SK-N-SH (cell line): ENCODE measurements around the gene CHSY1. TPM values are rescaled to one million over a fixed set of nuclear protein-coding genes. Genes with fewer than 3 reads are reported as not detected.

Experiments used
- CTCF ChIA-PET: fragments of 300-600, 350-600 bp; formaldehyde crosslinking; extraction: SDS; loops from one replicate; lab custom pipeline; 2021; lab: Yijun Ruan, JAX
- POLR2A ChIA-PET: fragments of 350-600 bp; sonication (Branson Sonifier 250); formaldehyde crosslinking; extraction: SDS; loops from one replicate; lab custom pipeline; 2020; ENCODE audit warnings: antibody characterized with exemption, inconsistent platforms; lab: Yijun Ruan, JAX
- DNase-seq: peaks from one replicate; pipeline ENCODE4 v3.0.0; 2012
- H2AFZ ChIP-seq: fragments of 200-600 bp; sonication (generic); 2 replicates; pipeline ENCODE4 v1.8.1; 2016; ENCODE audit warnings: antibody characterized with exemption, mild to moderate bottlenecking, low read depth
- H3F3A ChIP-seq: fragments of 200-600 bp; sonication (generic); replicated peaks from 2 replicates; pipeline ENCODE3; 2016; ENCODE audit warnings: antibody characterized with exemption, mild to moderate bottlenecking; ENCODE audit not compliant: insufficient read depth
- H3K27ac ChIP-seq, 2 experiments: fragments of 200-500 bp in 1 of 2; fragments of 200-600 bp in 1 of 2; sonication (Bioruptor generic) in 1 of 2; sonication (generic), shearing (Covaris generic) in 1 of 2; 2 replicates each; pipeline versions ENCODE4 v1.5.1 to v1.6.1; 2014 to 2016; ENCODE audit warnings: low read depth in 2 of 2, inconsistent platforms in 1 of 2, low read length in 1 of 2, mild to moderate bottlenecking in 1 of 2, mixed read lengths in 1 of 2
- H3K27me3 ChIP-seq: fragments of 200-600 bp; sonication (generic), shearing (Covaris generic); 2 replicates; pipeline ENCODE4 v1.6.1; 2016; ENCODE audit warnings: mixed run types; ENCODE audit not compliant: insufficient read depth
- H3K36me3 ChIP-seq, 2 experiments: fragments of 200-500 bp in 1 of 2; fragments of 200-600 bp in 1 of 2; sonication (Bioruptor generic) in 1 of 2; sonication (generic) in 1 of 2; replicated peaks in 1 of 2; 2 replicates each; pipeline versions ENCODE3 to v1.5.1; 2014 to 2016; ENCODE audit warnings: low read length in 1 of 2, mild to moderate bottlenecking in 1 of 2; ENCODE audit not compliant: insufficient read depth in 2 of 2, control insufficient read depth in 1 of 2
- H3K4me1 ChIP-seq, 2 experiments: fragments of 200-500 bp in 1 of 2; fragments of 200-600 bp in 1 of 2; sonication (Bioruptor generic) in 1 of 2; sonication (generic), shearing (Covaris generic) in 1 of 2; 2 replicates each; pipeline versions ENCODE4 v1.5.1 to v1.6.1; 2014 to 2016; ENCODE audit warnings: low read depth in 1 of 2, low read length in 1 of 2, mixed run types in 1 of 2; ENCODE audit not compliant: insufficient read depth in 2 of 2, control insufficient read depth in 1 of 2
- H3K4me2 ChIP-seq: fragments of 200-600 bp; sonication (generic), shearing (Covaris generic); 2 replicates; pipeline ENCODE4 v1.6.1; 2017; ENCODE audit warnings: mixed run types
- H3K4me3 ChIP-seq, 2 experiments: fragments of 200-500 bp in 1 of 2; fragments of 200-600 bp in 1 of 2; sonication (Bioruptor generic) in 1 of 2; sonication (generic), shearing (Covaris generic) in 1 of 2; 2 replicates each; pipeline versions ENCODE4 v1.5.1 to v1.8.1; 2014 to 2016; ENCODE audit warnings: low read depth in 2 of 2, inconsistent platforms in 1 of 2, low read length in 1 of 2, mild to moderate bottlenecking in 1 of 2, mixed read lengths in 1 of 2, moderate library complexity in 1 of 2
- H3K79me2 ChIP-seq: fragments of 200-600 bp; sonication (generic); 2 replicates; pipeline ENCODE4 v1.8.1; 2017; ENCODE audit warnings: mild to moderate bottlenecking; ENCODE audit not compliant: insufficient read depth
- H3K9ac ChIP-seq: fragments of 200-600 bp; sonication (generic); 2 replicates; pipeline ENCODE4 v1.6.1; 2017; ENCODE audit warnings: mixed run types
- H3K9me2 ChIP-seq: fragments of 200-600 bp; sonication (generic); 2 replicates; pipeline ENCODE4 v1.6.1; 2017; ENCODE audit warnings: mixed run types
- H3K9me3 ChIP-seq: fragments of 200-600 bp; sonication (generic); 2 replicates; pipeline ENCODE4 v1.6.1; 2017; ENCODE audit warnings: mixed run types, mild to moderate bottlenecking, moderate library complexity
- H4K20me1 ChIP-seq: fragments of 200-600 bp; sonication (generic); 2 replicates; pipeline ENCODE4 v1.6.1; 2017; ENCODE audit warnings: mild to moderate bottlenecking, mixed run types; ENCODE audit not compliant: insufficient read depth
- EZH2phosphoT487 ChIP-seq: fragments of 200-600 bp; sonication (generic); IDR thresholded peaks from 2 replicates; pipeline ENCODE4 v1.6.1; 2017; ENCODE audit warnings: low read depth, mixed run types, mild to moderate bottlenecking, antibody characterized with exemption, moderate library complexity, borderline replicate concordance
- FOSL2 ChIP-seq: IDR thresholded peaks from 2 replicates; pipeline ENCODE4 v1.4.0; 2012; ENCODE audit warnings: low read depth, mild to moderate bottlenecking, moderate library complexity, borderline replicate concordance
- FOXJ3 ChIP-seq: sonication (generic); formaldehyde crosslinking; IDR thresholded peaks from 2 replicates; pipeline ENCODE4 v1.5.1; 2020; ENCODE audit warnings: mild to moderate bottlenecking, missing genetic modification reagents
- FOXM1 ChIP-seq: IDR thresholded peaks from 2 replicates; pipeline ENCODE4 v1.4.0; 2012; ENCODE audit warnings: low read depth, mild to moderate bottlenecking
- GATA2 ChIP-seq: sonication (generic); formaldehyde crosslinking; IDR thresholded peaks from 2 replicates; pipeline ENCODE4 v1.5.0; 2020; ENCODE audit warnings: mild to moderate bottlenecking, missing genetic modification reagents
- JUND ChIP-seq: IDR thresholded peaks from 2 replicates; pipeline ENCODE4 v1.4.0; 2012
- MEF2A ChIP-seq: IDR thresholded peaks from 2 replicates; pipeline ENCODE4 v1.4.0; 2012; ENCODE audit warnings: low read depth, borderline replicate concordance
- NFIC ChIP-seq: IDR thresholded peaks from 2 replicates; pipeline ENCODE4 v1.4.0; 2012; ENCODE audit warnings: borderline replicate concordance
- NRF1 ChIP-seq: IDR thresholded peaks from 2 replicates; pipeline ENCODE4 v1.6.1; 2012; ENCODE audit warnings: low read depth, mild to moderate bottlenecking, low read length
- RCOR1 ChIP-seq: fragments of 150-350 bp; IDR thresholded peaks from 2 replicates; pipeline ENCODE4 v1.6.1; 2017; ENCODE audit warnings: antibody characterized with exemption, low read length
- RXRA ChIP-seq: IDR thresholded peaks from 2 replicates; pipeline ENCODE4 v1.4.0; 2012; ENCODE audit warnings: low read depth, mild to moderate bottlenecking, borderline replicate concordance
- SIN3A ChIP-seq: IDR thresholded peaks from 2 replicates; pipeline ENCODE4 v1.6.1; 2012; ENCODE audit warnings: low read depth, mild to moderate bottlenecking, low read length, moderate library complexity, borderline replicate concordance
- SMC3 ChIP-seq: IDR thresholded peaks from 2 replicates; pipeline ENCODE4 v1.6.1; 2012; ENCODE audit warnings: low read depth, low read length, improper control_type of control experiment
- TAF1 ChIP-seq: IDR thresholded peaks from 2 replicates; pipeline ENCODE4 v1.6.1; 2012; ENCODE audit warnings: low read depth, mild to moderate bottlenecking, low read length, moderate library complexity, borderline replicate concordance
- TCF12 ChIP-seq: IDR thresholded peaks from 2 replicates; pipeline ENCODE4 v1.4.0; 2012
- TEAD4 ChIP-seq: IDR thresholded peaks from 2 replicates; pipeline ENCODE4 v1.4.0; 2012; ENCODE audit warnings: mild to moderate bottlenecking, borderline replicate concordance; ENCODE audit not compliant: insufficient read depth
- WGBS: methylation state at CpG from one replicate; pipeline ENCODE4 v1.1.6; 2017; ENCODE audit warnings: low lambda C conversion rate; 5-methylcytosine and 5-hydroxymethylcytosine counted together
- polyA plus RNA-seq, 3 experiments: library from polyadenylated mRNA; depleted of rRNA; stranded (reverse); fragments of >200 nt; gene quantifications; 2 replicates each; pipeline ENCODE4 v1.2.3, GENCODE V29; 2012
- TF ChIP-seq, protein P1 (sequence below): IDR thresholded peaks from 2 replicates; pipeline ENCODE4 v1.6.1; 2012; ENCODE audit warnings: mild to moderate bottlenecking, low read depth, low read length, moderate library complexity
- TF ChIP-seq, protein P2 (sequence below): IDR thresholded peaks from 2 replicates; pipeline ENCODE4 v1.4.0; 2012; ENCODE audit warnings: low read depth, borderline replicate concordance
- TF ChIP-seq, protein P3 (sequence below): fragments of 150-350 bp; IDR thresholded peaks from 2 replicates; pipeline ENCODE4 v1.6.1; 2016; ENCODE audit warnings: mild to moderate bottlenecking, low read depth, low read length
- TF ChIP-seq, protein P4 (sequence below): fragments of 200-600 bp; sonication (generic); IDR thresholded peaks from 2 replicates; pipeline ENCODE4 v1.6.1; 2017; ENCODE audit warnings: antibody characterized with exemption, mild to moderate bottlenecking, moderate library complexity

CHSY1 gene
- polyA plus RNA-seq, 1 of the 3 experiments (the other 2 are of a cell fraction): 15.7 TPM

DNA sequence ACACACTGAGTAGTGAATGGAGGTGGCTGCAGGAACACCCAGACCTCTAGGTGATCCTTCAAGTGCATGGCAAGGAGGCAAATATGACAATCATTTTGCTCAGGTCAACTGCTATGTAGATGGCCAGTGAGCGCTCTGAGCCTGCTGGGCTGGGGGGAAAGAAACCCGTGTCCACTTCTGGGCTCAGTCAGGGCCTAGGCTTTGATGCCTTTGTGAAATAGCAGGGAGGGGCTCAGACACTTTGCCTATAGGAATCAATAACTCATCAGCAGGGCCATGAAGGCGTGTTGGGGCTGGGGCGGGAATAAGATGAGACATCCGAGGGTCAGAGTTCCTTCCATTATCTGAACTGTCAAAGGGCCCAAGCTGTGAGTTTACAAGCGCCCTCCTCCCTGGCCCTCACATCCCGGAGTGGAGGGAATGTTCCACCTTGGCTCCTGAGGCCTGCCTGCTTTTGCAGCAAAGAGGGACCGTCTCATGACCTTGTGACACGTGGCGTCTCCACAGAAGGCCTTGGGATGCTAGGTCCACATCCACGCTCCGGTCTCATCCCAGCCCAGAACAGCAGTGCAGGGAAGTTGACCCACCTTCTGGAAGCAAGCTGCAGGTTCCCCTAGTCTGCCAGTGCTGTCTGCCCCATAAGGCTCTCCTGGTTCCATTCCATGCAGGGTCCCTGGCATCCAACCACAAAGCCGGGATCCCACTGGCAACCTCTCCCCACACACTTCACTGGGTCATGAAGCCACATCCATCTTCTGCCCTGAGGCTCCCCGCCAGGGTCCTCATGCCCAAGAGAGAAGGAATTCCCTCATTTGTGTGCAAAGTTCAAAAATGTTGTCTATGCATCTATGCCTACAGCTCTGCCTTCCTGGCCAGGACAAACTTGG lies 78.4 kb downstream of the CHSY1 start:
- Histone ChIP-seq H3K36me3 (peaks cover 10 to 19% of the 10 kb centered on the region in 2 experiments), H3K27ac (peak overlapping the region in 1 of 2 experiments; percentile 89; a peak in 2 of 4 replicates), H3K4me1 (peaks cover 20 to 52% of the 10 kb centered on the region in 2 experiments; a peak in 3 of 4 replicates), H3F3A (no peaks in the 10 kb centered on the region), H3K9me3 (no peaks in the 10 kb centered on the region), H3K4me3 (no peak overlapping the region), H3K9me2 (no peaks in the 10 kb centered on the region), H4K20me1 (no peaks in the 10 kb centered on the region), H3K27me3 (no peaks in the 10 kb centered on the region), H2AFZ (no peak overlapping the region), H3K9ac (no peak overlapping the region), H3K4me2 (no peak overlapping the region), H3K79me2 (peaks cover 17% of the 10 kb centered on the region; the same call in 1 of the 2 replicates)
- 91% methylated on average over 8 of the region's 14 CpGs for WGBS
- ChIA-PET CTCF (no interaction called here), POLR2A (no interaction called here)
- TF ChIP-seq FOXM1 (no peak), RCOR1 (no peak), RXRA (no peak), SMC3 (no peak), NRF1 (no peak), MEF2A (no peak), TAF1 (no peak), TCF12 (no peak), SIN3A (no peak), NFIC (no peak), JUND (no peak), TEAD4 (no peak), FOXJ3 (CRISPR knock-in tag) (no peak), EZH2phosphoT487 (no peak), FOSL2 (no peak), GATA2 (CRISPR knock-in tag) (no peak)
- TF ChIP-seq, protein P1, sequence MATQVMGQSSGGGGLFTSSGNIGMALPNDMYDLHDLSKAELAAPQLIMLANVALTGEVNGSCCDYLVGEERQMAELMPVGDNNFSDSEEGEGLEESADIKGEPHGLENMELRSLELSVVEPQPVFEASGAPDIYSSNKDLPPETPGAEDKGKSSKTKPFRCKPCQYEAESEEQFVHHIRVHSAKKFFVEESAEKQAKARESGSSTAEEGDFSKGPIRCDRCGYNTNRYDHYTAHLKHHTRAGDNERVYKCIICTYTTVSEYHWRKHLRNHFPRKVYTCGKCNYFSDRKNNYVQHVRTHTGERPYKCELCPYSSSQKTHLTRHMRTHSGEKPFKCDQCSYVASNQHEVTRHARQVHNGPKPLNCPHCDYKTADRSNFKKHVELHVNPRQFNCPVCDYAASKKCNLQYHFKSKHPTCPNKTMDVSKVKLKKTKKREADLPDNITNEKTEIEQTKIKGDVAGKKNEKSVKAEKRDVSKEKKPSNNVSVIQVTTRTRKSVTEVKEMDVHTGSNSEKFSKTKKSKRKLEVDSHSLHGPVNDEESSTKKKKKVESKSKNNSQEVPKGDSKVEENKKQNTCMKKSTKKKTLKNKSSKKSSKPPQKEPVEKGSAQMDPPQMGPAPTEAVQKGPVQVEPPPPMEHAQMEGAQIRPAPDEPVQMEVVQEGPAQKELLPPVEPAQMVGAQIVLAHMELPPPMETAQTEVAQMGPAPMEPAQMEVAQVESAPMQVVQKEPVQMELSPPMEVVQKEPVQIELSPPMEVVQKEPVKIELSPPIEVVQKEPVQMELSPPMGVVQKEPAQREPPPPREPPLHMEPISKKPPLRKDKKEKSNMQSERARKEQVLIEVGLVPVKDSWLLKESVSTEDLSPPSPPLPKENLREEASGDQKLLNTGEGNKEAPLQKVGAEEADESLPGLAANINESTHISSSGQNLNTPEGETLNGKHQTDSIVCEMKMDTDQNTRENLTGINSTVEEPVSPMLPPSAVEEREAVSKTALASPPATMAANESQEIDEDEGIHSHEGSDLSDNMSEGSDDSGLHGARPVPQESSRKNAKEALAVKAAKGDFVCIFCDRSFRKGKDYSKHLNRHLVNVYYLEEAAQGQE: no peak
- TF ChIP-seq, protein P2, sequence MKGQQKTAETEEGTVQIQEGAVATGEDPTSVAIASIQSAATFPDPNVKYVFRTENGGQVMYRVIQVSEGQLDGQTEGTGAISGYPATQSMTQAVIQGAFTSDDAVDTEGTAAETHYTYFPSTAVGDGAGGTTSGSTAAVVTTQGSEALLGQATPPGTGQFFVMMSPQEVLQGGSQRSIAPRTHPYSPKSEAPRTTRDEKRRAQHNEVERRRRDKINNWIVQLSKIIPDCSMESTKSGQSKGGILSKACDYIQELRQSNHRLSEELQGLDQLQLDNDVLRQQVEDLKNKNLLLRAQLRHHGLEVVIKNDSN: no peak
- TF ChIP-seq, protein P3, sequence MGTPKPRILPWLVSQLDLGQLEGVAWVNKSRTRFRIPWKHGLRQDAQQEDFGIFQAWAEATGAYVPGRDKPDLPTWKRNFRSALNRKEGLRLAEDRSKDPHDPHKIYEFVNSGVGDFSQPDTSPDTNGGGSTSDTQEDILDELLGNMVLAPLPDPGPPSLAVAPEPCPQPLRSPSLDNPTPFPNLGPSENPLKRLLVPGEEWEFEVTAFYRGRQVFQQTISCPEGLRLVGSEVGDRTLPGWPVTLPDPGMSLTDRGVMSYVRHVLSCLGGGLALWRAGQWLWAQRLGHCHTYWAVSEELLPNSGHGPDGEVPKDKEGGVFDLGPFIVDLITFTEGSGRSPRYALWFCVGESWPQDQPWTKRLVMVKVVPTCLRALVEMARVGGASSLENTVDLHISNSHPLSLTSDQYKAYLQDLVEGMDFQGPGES: no peak
- TF ChIP-seq, protein P4, sequence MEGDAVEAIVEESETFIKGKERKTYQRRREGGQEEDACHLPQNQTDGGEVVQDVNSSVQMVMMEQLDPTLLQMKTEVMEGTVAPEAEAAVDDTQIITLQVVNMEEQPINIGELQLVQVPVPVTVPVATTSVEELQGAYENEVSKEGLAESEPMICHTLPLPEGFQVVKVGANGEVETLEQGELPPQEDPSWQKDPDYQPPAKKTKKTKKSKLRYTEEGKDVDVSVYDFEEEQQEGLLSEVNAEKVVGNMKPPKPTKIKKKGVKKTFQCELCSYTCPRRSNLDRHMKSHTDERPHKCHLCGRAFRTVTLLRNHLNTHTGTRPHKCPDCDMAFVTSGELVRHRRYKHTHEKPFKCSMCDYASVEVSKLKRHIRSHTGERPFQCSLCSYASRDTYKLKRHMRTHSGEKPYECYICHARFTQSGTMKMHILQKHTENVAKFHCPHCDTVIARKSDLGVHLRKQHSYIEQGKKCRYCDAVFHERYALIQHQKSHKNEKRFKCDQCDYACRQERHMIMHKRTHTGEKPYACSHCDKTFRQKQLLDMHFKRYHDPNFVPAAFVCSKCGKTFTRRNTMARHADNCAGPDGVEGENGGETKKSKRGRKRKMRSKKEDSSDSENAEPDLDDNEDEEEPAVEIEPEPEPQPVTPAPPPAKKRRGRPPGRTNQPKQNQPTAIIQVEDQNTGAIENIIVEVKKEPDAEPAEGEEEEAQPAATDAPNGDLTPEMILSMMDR: no peak
- DNase-seq: no peak
